GM12801 (cell line): Measurements from ENCODE around the gene VTI1A.

Experiments
- CTCF ChIP-seq: IDR thresholded peaks from one replicate; pipeline ENCODE4 v1.5.1; 2011; ENCODE audit warnings: control low read depth; ENCODE audit not compliant: insufficient read length; ENCODE audit errors: extremely low read depth

VTI1A gene

GRCh38 chr10:112823007-112823406 lies 376.0 kb downstream of the VTI1A start:
- TF ChIP-seq CTCF: no peak

GRCh38 chr10:112823604-112824003 lies 376.6 kb downstream of the VTI1A start:
- TF ChIP-seq CTCF: no peak

GRCh38 chr10:112826018-112826697 lies 379.1 kb downstream of the VTI1A start:
- TF ChIP-seq CTCF: no peak

GRCh38 chr10:112827086-112827485 lies 380.1 kb downstream of the VTI1A start:
- TF ChIP-seq CTCF: no peak

- TF ChIP-seq CTCF: no peak
Measured at GRCh38 chr10:112827951-112828350, 380.9 kb downstream of the VTI1A start.

GRCh38 chr10:112831859-112832258 lies 384.8 kb downstream of the VTI1A start:
- no peak for TF ChIP-seq CTCF

- no peak for TF ChIP-seq CTCF
Measured at GRCh38 chr10:112832361-112832878, 385.4 kb downstream of the VTI1A start.
